ENCODE measurements around the gene CDAN1.

CDAN1 gene

DNA sequence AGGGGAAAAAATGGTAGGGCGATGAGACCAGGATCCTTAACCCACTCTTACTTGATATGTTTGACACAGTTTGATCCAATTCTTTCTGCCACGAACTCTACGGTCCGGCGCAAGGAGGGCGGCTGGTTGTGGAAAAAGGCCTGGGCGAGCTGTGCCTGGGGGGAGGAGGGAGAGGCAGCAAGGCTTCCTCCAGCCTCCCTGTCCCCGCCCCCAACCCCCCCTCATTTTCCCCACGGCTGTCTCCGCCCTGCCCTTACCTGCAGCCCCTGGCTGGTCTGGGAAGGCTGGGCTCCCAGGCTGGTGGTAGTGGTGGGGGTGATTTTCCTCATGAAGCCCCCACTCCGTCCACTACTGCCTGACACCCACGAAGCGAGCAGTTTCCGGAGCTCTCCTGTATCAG, 8.0 kb downstream of the CDAN1 start:
- DNase-seq (ENCODE audit: low spot score), result no peak
- no peak overlapping the region for H4K8ac ChIP-seq (ENCODE audit: low read depth, low read length)
- no peak overlapping the region for H3K23ac ChIP-seq (ENCODE audit: low read depth, low read length, poor library complexity)
- H2AFZ ChIP-seq (ENCODE audit: low read length), result no peak overlapping the region
- H3K9me3 ChIP-seq (replicated peaks in 1 of 2; ENCODE audit: control insufficient read depth in 2 of 2, insufficient read depth in 1 of 2, low read depth in 1 of 2, low read length in 2 of 2), result no peaks in the 10 kb centered on the region
- H3K4me3 ChIP-seq (ENCODE audit: low read length in 2 of 2), result no peak overlapping the region
- H2BK12ac ChIP-seq (ENCODE audit: low read length), result no peak overlapping the region
- no peaks in the 10 kb centered on the region for H3K79me1 ChIP-seq (ENCODE audit: low read depth, low read length)
- no peak overlapping the region for H3K4ac ChIP-seq (ENCODE audit: low read length)
- no peak overlapping the region for H3K14ac ChIP-seq (ENCODE audit: low read length)
- no peak overlapping the region for H2BK15ac ChIP-seq (ENCODE audit: low read length)
- no peaks in the 10 kb centered on the region for H3K27me3 ChIP-seq (ENCODE audit: control insufficient read depth in 3 of 3, insufficient read depth in 3 of 3, low read depth in 1 of 3, low read length in 3 of 3)
- no peak overlapping the region for H4K91ac ChIP-seq (ENCODE audit: low read depth, low read length, poor library complexity)
- peaks cover 53 to 98% of the 10 kb centered on the region in 2 donors for H3K36me3 ChIP-seq (replicated peaks in 1 of 2; ENCODE audit: control insufficient read depth in 2 of 2, insufficient read depth in 2 of 2, low read length in 2 of 2)
- H3K4me2 ChIP-seq (ENCODE audit: insufficient read depth, low read length, poor library complexity, severe bottlenecking), result no peak overlapping the region
- H3K9ac ChIP-seq (ENCODE audit: low read depth, low read length, poor library complexity), result no peak overlapping the region
- H3K18ac ChIP-seq (ENCODE audit: low read length), result no peak overlapping the region
- no peak overlapping the region for H2AK5ac ChIP-seq (ENCODE audit: low read depth, low read length)
- no CpG with 5 or more reads among the region's 14 CpGs for WGBS, 2 donors (ENCODE audit: extremely low coverage in 2 of 2, insufficient read length in 2 of 2, insufficient replicate concordance in 1 of 2)
- H2BK120ac ChIP-seq (ENCODE audit: low read depth, low read length), result no peak overlapping the region
- no peak overlapping the region for H3K27ac ChIP-seq (replicated peaks; ENCODE audit: low read length)
- H2BK5ac ChIP-seq (ENCODE audit: low read length), result no peak overlapping the region
- H3K4me1 ChIP-seq (ENCODE audit: control insufficient read depth in 2 of 2, insufficient read depth in 1 of 2, low read depth in 1 of 2, low read length in 2 of 2), result peaks cover 0 to 2% of the 10 kb centered on the region in 2 donors

DNA sequence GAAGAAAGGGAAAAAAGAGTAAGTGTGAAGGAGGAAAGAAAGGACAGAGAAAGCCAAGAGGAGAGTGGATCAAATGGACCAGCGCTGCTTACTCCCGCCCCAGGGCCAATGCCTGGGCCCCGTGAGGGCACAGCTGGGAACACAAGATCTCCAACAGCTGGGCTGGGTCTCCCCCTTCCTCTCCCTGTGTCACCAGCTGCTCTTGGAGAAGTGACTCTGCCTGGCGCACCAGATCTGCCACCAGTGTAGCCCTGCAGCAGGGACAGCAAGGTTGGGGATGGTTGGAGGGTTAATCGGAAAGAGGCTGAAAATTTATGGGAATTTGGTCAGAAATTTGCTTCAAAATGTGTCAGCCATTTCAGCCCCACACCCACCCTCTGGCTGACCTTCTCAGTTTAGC, 8.4 kb downstream of the CDAN1 start:
- Histone ChIP-seq H2AK5ac (ENCODE audit: low read depth, low read length) (no peak overlapping the region), H4K8ac (ENCODE audit: low read depth, low read length) (no peak overlapping the region)
- no CpG with 5 or more reads among the region's 5 CpGs for WGBS, 2 donors (ENCODE audit: extremely low coverage in 2 of 2, insufficient read length in 2 of 2, insufficient replicate concordance in 1 of 2)

DNA sequence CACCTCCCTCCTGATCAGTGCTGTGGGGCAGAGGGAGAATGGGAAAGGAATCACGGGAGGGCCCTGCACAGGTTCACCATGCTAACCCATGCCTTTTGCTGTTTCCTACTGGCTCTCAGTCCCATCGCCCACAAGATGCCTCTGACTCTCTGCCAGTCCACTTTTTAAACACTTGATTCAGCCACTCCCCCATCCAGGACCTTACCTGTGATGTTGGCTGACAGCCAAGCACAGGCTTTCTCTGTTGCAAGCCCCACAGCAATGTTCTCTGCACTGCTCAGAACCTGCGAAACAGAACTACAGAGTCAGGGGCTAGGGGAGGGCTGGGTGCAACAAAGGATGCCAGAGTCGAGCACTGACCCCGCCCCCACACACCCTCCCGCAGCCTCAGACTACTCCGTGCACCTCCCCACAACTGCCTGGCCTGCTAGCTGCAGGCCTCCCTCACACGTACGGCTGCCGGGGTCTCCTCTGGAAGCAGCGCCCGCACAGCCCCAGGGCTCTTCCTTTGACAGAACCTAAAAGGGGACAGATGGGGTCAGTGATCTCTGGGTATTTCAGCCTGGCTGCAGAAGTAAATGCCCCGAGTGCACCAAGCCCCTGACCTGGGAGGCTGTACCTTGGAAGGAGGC, 9.1 kb downstream of the CDAN1 start:
- WGBS, 2 donors (ENCODE audit: extremely low coverage in 2 of 2, insufficient read length in 2 of 2, insufficient replicate concordance in 1 of 2), result no CpG with 5 or more reads among the region's 13 CpGs
- Histone ChIP-seq H3K79me1 (ENCODE audit: low read depth, low read length) (no peaks in the 10 kb centered on the region), H4K8ac (ENCODE audit: low read depth, low read length) (no peak overlapping the region), H3K18ac (ENCODE audit: low read length) (no peak overlapping the region), H3K23ac (ENCODE audit: low read depth, low read length, poor library complexity) (no peak overlapping the region), H3K4me3 (ENCODE audit: low read length in 2 of 2) (no peak overlapping the region), H3K27ac (replicated peaks; ENCODE audit: low read length) (no peak overlapping the region), H3K4ac (ENCODE audit: low read length) (no peak overlapping the region), H3K9ac (ENCODE audit: low read depth, low read length, poor library complexity) (no peak overlapping the region), H3K4me1 (ENCODE audit: control insufficient read depth in 2 of 2, insufficient read depth in 1 of 2, low read depth in 1 of 2, low read length in 2 of 2) (peaks cover 0 to 2% of the 10 kb centered on the region in 2 donors), H3K36me3 (replicated peaks in 1 of 2; ENCODE audit: control insufficient read depth in 2 of 2, insufficient read depth in 2 of 2, low read length in 2 of 2) (peaks cover 50 to 100% of the 10 kb centered on the region in 2 donors), H2BK12ac (ENCODE audit: low read length) (no peak overlapping the region), H2BK15ac (ENCODE audit: low read length) (no peak overlapping the region), H2AK5ac (ENCODE audit: low read depth, low read length) (no peak overlapping the region), H3K27me3 (ENCODE audit: control insufficient read depth in 3 of 3, insufficient read depth in 3 of 3, low read depth in 1 of 3, low read length in 3 of 3) (no peaks in the 10 kb centered on the region), H3K9me3 (replicated peaks in 1 of 2; ENCODE audit: control insufficient read depth in 2 of 2, insufficient read depth in 1 of 2, low read depth in 1 of 2, low read length in 2 of 2) (no peaks in the 10 kb centered on the region), H2AFZ (ENCODE audit: low read length) (no peak overlapping the region), H2BK5ac (ENCODE audit: low read length) (no peak overlapping the region), H2BK120ac (ENCODE audit: low read depth, low read length) (no peak overlapping the region), H3K14ac (ENCODE audit: low read length) (no peak overlapping the region), H3K4me2 (ENCODE audit: insufficient read depth, low read length, poor library complexity, severe bottlenecking) (no peak overlapping the region), H4K91ac (ENCODE audit: low read depth, low read length, poor library complexity) (no peak overlapping the region)
- no peak for DNase-seq (ENCODE audit: low spot score)

More for the DNA sequence above, 8.4 kb downstream of the CDAN1 start:
- Histone ChIP-seq H2BK5ac (ENCODE audit: low read length) (no peak overlapping the region), H3K18ac (ENCODE audit: low read length) (no peak overlapping the region), H3K9me3 (replicated peaks in 1 of 2; ENCODE audit: control insufficient read depth in 2 of 2, insufficient read depth in 1 of 2, low read depth in 1 of 2, low read length in 2 of 2) (no peaks in the 10 kb centered on the region), H2BK120ac (ENCODE audit: low read depth, low read length) (no peak overlapping the region), H3K9ac (ENCODE audit: low read depth, low read length, poor library complexity) (no peak overlapping the region), H3K4me3 (ENCODE audit: low read length in 2 of 2) (no peak overlapping the region), H3K4me2 (ENCODE audit: insufficient read depth, low read length, poor library complexity, severe bottlenecking) (no peak overlapping the region), H3K27ac (replicated peaks; ENCODE audit: low read length) (no peak overlapping the region), H3K27me3 (ENCODE audit: control insufficient read depth in 3 of 3, insufficient read depth in 3 of 3, low read depth in 1 of 3, low read length in 3 of 3) (no peaks in the 10 kb centered on the region), H3K36me3 (replicated peaks in 1 of 2; ENCODE audit: control insufficient read depth in 2 of 2, insufficient read depth in 2 of 2, low read length in 2 of 2) (peaks cover 49 to 98% of the 10 kb centered on the region in 2 donors), H3K14ac (ENCODE audit: low read length) (no peak overlapping the region), H2BK12ac (ENCODE audit: low read length) (no peak overlapping the region), H2AFZ (ENCODE audit: low read length) (no peak overlapping the region), H3K79me1 (ENCODE audit: low read depth, low read length) (no peaks in the 10 kb centered on the region), H3K23ac (ENCODE audit: low read depth, low read length, poor library complexity) (no peak overlapping the region), H3K4me1 (ENCODE audit: control insufficient read depth in 2 of 2, insufficient read depth in 1 of 2, low read depth in 1 of 2, low read length in 2 of 2) (peaks cover 0 to 2% of the 10 kb centered on the region in 2 donors), H2BK15ac (ENCODE audit: low read length) (no peak overlapping the region), H3K4ac (ENCODE audit: low read length) (no peak overlapping the region), H4K91ac (ENCODE audit: low read depth, low read length, poor library complexity) (no peak overlapping the region)
- DNase-seq (ENCODE audit: low spot score), result no peak

DNA sequence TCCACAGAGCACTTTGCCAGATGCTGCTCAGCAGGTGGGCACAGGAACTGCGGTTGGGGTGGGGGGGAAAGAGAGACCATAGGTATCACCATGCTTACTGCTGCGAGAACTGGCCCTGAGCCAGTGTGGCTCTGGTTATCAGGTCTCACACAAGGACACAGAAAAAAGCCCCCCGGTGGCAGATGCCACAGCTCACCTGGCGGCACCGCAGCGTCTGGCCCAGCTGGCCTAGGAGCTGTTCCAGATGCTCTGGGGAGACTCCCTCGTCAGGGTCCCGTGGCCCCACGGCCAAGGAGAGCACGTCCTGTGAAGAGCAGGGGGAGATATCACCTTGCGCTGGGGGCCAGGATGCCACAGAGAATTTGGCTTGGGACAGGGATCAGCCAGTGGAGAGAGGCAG, 10.8 kb downstream of the CDAN1 start:
- Histone ChIP-seq H3K79me1 (ENCODE audit: low read depth, low read length) (no peaks in the 10 kb centered on the region), H3K14ac (ENCODE audit: low read length) (peak overlapping the region; percentile 61), H3K4me2 (ENCODE audit: insufficient read depth, low read length, poor library complexity, severe bottlenecking) (no peak overlapping the region), H2BK12ac (ENCODE audit: low read length) (no peak overlapping the region), H3K4me1 (ENCODE audit: control insufficient read depth in 2 of 2, insufficient read depth in 1 of 2, low read depth in 1 of 2, low read length in 2 of 2) (peaks cover 0 to 2% of the 10 kb centered on the region in 2 donors), H2AFZ (ENCODE audit: low read length) (no peak overlapping the region), H4K8ac (ENCODE audit: low read depth, low read length) (no peak overlapping the region), H3K9me3 (replicated peaks in 1 of 2; ENCODE audit: control insufficient read depth in 2 of 2, insufficient read depth in 1 of 2, low read depth in 1 of 2, low read length in 2 of 2) (no peaks in the 10 kb centered on the region), H3K4me3 (ENCODE audit: low read length in 2 of 2) (no peak overlapping the region), H3K23ac (ENCODE audit: low read depth, low read length, poor library complexity) (no peak overlapping the region), H3K36me3 (replicated peaks in 1 of 2; ENCODE audit: control insufficient read depth in 2 of 2, insufficient read depth in 2 of 2, low read length in 2 of 2) (peaks cover 36 to 99% of the 10 kb centered on the region in 2 donors), H3K27me3 (ENCODE audit: control insufficient read depth in 3 of 3, insufficient read depth in 3 of 3, low read depth in 1 of 3, low read length in 3 of 3) (no peaks in the 10 kb centered on the region), H3K4ac (ENCODE audit: low read length) (no peak overlapping the region), H4K91ac (ENCODE audit: low read depth, low read length, poor library complexity) (no peak overlapping the region), H2BK120ac (ENCODE audit: low read depth, low read length) (no peak overlapping the region), H2BK5ac (ENCODE audit: low read length) (no peak overlapping the region), H3K27ac (replicated peaks; ENCODE audit: low read length) (no peak overlapping the region), H2AK5ac (ENCODE audit: low read depth, low read length) (no peak overlapping the region), H3K9ac (ENCODE audit: low read depth, low read length, poor library complexity) (no peak overlapping the region), H3K18ac (ENCODE audit: low read length) (no peak overlapping the region), H2BK15ac (ENCODE audit: low read length) (no peak overlapping the region)
- no CpG with 5 or more reads among the region's 11 CpGs for WGBS, 2 donors (ENCODE audit: extremely low coverage in 2 of 2, insufficient read length in 2 of 2, insufficient replicate concordance in 1 of 2)
- no peak for DNase-seq (ENCODE audit: low spot score)
